Erythroblast (primary cell): ENCODE results near the gene USP5.
"Not testable (repeated sequence)": the region's sequence is repeated elsewhere in the genome, so short reads cannot be mapped to it uniquely, and the experiment has no call there.

Experiments used
- DNase-seq, 2 experiments: peaks; one replicate each; lab custom pipeline; 2025; lab: John Stamatoyannopoulos, UW
- GATA1 ChIP-seq: IDR thresholded peaks from 2 replicates; pipeline ENCODE4 v1.6.1; 2011; ENCODE audit warnings: low read depth, mild to moderate bottlenecking, control low read depth, low read length, moderate library complexity
- POLR2A ChIP-seq: IDR thresholded peaks from 2 replicates; pipeline ENCODE4 v1.6.1; 2011; ENCODE audit warnings: mild to moderate bottlenecking, low read length

USP5 gene

DNA sequence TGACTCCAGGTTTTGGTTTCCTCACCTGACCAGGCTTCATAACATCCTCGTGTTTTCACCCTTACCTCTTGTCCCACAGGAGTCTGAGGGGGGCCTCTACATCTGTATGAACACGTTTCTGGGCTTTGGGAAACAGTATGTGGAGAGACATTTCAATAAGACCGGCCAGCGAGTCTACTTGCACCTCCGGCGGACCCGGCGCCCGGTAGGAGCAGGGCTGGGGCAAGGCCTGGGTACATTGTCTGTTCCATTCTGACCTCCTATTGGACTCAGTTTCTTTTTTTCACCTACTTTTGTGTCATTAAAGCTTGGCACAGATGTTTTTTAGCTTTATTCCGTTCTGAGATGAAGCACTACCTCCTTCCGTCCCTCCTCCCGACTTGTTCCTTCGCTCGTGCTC lies 3.4 kb downstream of the USP5 start:
- DNase-seq = no peak
- TF ChIP-seq GATA1 (no peak), POLR2A (no peak)

DNA sequence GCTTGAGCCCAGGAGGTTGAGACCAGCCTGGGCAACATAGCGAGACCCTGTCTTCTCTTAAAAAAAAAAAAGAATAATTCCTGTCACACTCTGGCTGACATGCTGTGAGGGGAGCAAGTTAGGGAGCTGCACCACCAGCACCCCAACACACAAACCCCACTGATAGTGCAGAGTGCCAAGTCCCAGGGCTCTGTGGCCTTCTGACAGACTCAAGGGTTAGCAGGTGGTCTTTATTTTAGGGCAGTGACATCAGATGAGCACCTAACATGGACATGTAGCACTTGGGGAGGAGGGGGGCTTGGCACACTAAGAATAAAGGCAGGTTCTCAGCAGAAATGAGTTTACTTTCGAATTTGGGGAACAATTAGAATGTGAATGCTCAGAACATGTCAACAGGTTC lies 6.8 kb downstream of the USP5 start:
- DNase-seq = no peak
- TF ChIP-seq GATA1 (no peak), POLR2A (no peak)

DNA sequence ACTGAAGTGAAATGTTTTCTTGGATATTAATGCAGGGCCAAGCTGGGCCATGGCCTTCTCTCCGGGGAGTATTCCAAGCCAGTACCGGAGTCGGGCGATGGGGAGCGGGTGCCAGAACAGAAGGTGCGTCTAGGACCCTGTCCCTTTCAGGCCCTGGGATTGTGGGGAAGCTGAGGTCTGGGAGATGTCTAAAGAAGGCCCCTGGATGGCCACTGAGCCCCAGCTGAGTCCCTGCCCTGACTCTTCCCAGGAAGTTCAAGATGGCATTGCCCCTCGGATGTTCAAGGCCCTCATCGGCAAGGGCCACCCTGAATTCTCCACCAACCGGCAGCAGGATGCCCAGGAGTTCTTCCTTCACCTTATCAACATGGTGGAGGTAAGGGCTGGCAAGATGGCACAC lies 8.2 kb downstream of the USP5 start:
- no peak for DNase-seq

DNA sequence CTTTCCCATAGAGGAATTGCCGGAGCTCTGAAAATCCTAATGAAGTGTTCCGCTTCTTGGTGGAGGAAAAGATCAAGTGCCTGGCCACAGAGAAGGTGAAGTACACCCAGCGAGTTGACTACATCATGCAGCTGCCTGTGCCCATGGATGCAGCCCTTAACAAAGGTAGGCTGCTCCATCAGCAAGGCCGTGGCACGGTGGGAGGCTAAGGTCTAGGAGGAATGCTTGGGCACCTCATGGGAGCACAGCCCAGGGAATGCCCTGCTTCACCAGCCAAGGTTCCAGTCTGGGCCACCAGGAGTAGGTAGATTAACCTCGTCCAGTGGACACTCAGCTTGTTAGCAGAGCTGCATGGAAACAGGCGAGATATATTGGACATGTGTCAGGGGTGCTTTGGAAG lies 9.0 kb downstream of the USP5 start:
- TF ChIP-seq POLR2A (no peak), GATA1 (no peak)
- no peak for DNase-seq

More for the DNA sequence above, 8.2 kb downstream of the USP5 start:
- TF ChIP-seq POLR2A (no peak), GATA1 (no peak)

DNA sequence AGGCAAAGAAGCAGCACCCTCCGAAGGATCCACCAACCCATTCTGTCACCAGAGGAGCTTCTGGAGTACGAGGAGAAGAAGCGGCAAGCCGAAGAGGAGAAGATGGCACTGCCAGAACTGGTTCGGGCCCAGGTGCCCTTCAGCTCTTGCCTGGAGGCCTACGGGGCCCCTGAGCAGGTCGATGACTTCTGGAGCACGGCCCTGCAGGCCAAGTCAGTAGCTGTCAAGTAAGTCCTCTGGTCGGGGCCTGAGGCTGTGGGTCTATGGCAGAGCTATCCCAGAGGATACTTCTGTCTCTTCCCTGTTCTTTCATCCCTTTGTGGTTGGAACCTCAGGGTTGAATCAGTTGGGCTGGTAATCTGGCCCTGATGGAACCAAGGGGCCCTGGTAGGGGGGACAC lies 9.4 kb downstream of the USP5 start:
- TF ChIP-seq GATA1 = no peak
- TF ChIP-seq POLR2A = no peak

DNA sequence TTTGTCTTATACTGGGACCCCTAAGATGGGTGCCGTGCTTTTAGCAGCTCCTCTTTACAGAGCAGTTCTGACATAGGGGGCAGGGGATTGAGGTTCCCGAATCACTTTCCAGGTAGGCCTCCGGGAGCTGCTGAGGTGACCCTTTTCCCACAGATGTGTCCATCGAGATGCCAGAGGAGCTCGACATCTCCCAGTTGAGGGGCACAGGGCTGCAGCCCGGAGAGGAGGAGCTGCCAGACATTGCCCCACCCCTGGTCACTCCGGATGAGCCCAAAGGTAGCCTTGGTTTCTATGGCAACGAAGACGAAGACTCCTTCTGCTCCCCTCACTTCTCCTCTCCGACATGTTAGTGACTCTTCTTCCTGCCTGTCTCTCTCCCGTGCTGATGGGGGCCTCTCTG lies 11.1 kb downstream of the USP5 start:
- DNase-seq = no peak
- no peak for TF ChIP-seq POLR2A
- TF ChIP-seq GATA1 = no peak

More for the DNA sequence above, 9.4 kb downstream of the USP5 start:
- DNase-seq = no peak

DNA sequence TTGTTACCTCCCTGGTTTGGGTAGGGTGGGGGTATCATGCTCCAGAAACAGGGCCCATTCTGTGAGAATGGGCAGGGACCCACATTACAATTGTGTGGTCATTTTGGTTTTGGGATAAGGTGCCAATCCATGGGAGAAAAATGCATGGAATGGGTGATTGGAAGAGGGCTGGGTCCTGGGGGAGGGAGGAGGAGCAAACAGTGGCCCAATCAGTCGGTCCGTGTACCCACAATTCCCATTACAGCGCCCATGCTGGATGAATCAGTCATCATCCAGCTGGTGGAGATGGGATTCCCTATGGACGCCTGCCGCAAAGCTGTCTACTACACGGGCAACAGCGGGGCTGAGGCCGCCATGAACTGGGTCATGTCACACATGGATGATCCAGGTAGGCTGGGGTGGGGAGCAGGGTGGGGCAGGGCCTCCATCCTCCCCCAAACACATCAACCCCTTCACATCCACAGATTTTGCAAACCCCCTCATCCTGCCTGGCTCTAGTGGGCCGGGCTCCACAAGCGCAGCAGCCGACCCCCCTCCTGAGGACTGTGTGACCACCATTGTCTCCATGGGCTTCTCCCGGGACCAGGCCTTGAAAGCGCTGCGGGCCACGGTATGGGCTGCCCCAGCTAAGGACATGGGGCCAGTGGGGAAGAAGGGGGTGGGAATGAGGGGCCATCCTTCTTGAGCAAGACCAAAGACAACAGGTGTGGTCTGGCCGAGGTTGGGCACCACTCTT lies 11.8 kb downstream of the USP5 start:
- no peak for DNase-seq
- TF ChIP-seq POLR2A (no peak), GATA1 (no peak)

DNA sequence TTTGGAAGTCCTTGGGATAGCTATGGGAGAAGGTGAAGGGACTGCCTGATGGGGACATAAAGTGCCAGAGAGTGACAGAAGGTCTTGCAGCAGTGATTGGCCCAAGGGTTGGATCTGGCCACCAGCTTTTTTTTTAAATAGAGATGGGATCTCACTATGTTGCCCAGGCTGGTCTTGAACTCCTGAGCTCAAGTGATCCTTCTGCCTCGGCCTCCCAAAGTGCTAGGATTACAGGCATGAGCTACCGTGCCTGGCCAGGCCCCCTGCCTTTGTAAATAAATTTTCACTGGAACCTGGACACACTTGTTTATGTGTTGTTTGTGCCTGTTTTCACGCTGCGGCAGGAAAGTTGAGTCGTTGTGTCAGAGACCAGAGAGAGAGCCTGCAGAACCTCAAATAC lies 13.4 kb downstream of the USP5 start:
- not testable (repeated sequence) for DNase-seq

DNA sequence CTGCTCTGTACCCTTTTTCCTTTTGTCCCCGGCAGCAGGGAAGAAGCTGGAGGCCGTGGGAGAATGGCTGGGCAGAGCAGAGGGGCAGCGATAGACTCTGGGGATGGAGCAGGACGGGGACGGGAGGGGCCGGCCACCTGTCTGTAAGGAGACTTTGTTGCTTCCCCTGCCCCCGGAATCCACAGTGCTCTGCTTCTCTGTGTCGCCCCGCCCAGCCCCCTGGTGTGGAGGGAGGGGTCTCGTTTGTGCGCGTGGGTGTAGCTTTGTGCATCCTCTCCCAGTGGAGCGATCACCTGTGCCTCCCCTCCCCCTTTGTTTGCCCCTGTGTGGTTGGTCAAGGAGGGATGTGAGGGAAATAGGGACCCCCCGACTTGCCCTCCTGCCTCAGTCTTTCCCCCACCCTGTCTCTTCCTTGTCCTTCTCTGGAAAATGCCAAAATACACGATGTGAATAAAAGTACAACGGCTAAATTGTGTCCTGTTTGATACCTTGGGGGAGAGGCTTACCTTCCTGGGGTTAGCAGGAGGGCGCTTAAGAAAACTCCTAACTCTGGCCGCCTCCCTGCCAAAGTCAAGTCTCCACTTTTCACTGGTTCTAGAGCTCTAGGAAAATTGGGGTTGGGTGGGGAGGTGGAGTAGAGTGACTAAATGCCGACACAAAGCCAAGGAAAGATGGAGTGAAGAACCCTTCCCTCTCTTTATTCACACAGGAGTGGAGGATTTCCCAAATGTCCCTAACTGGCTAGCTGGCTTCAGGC lies 14.4 kb downstream of the USP5 start:
- no peak for DNase-seq
- TF ChIP-seq POLR2A = no peak
- no peak for TF ChIP-seq GATA1

DNA sequence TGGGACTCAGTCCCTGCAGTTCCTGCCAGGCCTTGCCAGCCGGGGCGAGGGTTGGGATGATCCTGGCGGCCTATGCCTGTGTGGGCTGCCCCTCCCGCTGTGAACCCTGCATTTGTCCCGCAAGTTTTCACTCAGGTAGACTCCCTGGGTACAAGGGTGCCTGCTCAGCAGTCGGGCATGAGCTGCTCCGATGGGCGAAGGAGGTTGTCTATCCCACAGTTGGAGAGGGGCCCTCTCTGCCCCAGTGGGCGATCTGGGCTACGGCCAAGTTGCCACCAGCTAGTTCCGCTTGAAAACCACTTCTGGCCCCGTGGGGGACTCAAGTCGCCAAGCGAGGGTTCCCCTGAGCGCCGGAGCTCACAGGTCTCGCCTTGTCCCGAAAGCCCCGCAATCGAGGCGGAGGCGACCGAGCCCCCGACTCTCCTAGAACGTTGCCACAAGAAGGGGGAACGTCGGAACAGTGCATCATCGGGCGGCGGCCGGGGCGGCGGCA lies 15.0 kb downstream of the USP5 start:
- DNase-seq = no peak
- TF ChIP-seq GATA1 = no peak
- no peak for TF ChIP-seq POLR2A

DNA sequence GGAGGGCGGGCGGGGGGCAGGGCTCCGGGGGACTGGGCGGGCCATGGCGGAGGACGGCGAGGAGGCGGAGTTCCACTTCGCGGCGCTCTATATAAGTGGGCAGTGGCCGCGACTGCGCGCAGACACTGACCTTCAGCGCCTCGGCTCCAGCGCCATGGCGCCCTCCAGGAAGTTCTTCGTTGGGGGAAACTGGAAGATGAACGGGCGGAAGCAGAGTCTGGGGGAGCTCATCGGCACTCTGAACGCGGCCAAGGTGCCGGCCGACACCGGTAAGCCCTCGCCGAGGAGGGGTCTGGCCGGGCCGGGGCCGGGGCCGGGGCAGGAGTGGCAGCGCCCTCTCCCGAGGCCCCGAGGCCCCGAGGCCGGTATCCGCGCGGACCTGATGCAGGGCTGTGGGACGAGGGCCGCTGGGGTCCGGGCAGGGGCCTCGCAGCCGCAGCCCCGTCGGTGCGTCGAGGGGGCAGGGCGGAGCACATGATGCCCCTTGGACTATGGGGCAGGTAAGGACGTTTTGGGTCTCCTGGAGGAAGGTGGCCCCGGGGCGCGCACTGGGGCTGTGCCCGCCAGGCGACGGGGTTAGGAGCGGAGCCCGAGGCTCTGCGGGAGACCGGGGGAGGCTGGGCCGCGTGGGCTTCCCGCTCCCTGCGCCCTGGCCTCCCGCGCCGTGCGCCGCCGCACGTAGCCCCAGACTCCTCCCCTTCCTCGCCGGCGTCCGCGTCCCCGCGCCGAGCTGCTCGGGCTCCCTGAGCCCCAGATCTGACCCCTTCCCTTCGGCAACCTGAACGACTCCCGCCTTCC lies 15.7 kb downstream of the USP5 start, which contains the start of gene TPI1:
Gene TPI1 (plus strand): TSS at position 119 of the 798 bp plus-strand sequence. CDS start 36 bp downstream, at position 155.
- peak; percentile 89 for TF ChIP-seq POLR2A
- TF ChIP-seq GATA1 = no peak
- peak; percentile 88 to 93 for DNase-seq

DNA sequence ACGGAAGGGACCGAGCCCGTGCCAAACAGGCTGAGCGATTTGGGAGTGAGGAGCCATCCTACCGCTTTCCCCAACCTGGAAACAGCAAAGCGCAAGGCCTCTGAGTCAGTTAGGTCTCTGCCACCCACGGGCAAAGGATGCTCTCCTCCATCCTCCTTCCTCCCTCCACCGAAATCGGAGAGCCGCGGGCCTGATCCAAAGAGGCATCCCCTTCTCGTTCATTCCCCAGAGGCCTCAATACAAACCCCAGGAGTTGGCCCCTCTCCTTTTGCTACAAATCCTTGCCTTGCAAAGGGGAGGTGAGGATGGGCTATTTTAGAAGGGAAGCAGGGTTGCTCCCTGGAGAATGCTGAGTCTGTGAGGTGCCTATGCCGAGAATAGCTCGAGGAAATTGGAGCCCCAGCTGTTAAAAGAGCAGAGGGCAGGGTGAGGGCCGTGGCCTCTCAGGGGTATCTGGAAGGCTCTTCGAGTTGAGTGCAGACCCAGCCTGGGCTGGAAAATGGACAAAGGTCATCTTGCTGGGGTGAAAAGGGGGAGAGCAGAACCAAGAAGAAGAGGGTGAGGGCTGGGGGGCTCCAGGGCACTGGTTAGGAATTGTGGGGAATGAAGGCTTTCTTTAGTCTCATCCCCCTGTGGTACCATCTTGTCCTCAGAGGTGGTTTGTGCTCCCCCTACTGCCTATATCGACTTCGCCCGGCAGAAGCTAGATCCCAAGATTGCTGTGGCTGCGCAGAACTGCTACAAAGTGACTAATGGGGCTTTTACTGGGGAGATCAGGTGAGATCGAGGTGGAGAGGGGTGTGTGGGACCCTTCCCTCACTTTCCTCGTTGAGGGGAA lies 16.5 kb downstream of the USP5 start:
- DNase-seq = peak; percentile 53 to 64
- TF ChIP-seq GATA1 (no peak), POLR2A (no peak)
